Esophagus squamous epithelium (tissue), 4 donors: Measurements from ENCODE around the gene ARHGEF17.

Source experiments
- CTCF ChIP-seq, 6 experiments: fragments of 450-650 bp in 4 of 6; fragments of 200-600 bp in 2 of 6; sonication (generic) in 2 of 6; IDR thresholded peaks; one replicate each; pipeline ENCODE4 v1.5.1; 2016 to 2019; ENCODE audit warnings: antibody characterized with exemption in 6 of 6, mild to moderate bottlenecking in 4 of 6, moderate library complexity in 4 of 6
- POLR2A ChIP-seq, 4 donors: fragments of 450-650 bp; IDR thresholded peaks; one replicate each; pipeline ENCODE4 v1.6.1; 2017; ENCODE audit warnings: antibody characterized with exemption in 4 of 4, mild to moderate bottlenecking in 4 of 4, moderate library complexity in 3 of 4

- TF ChIP-seq CTCF (IDR thresholded peaks at IDR 0.05) (no peak), POLR2A (IDR thresholded peaks at IDR 0.05) (no peak)
Measured at GRCh38 chr11:73392108-73393010, 84.3 kb downstream of the ARHGEF17 start.
